ENCODE measurements around the gene ABCA7. TPM values are rescaled to one million over a fixed set of nuclear protein-coding genes. Genes with fewer than 3 reads are reported as not detected.

ABCA7 gene
- total RNA-seq, 1 donor from 2014 or later: 16.7 TPM

DNA sequence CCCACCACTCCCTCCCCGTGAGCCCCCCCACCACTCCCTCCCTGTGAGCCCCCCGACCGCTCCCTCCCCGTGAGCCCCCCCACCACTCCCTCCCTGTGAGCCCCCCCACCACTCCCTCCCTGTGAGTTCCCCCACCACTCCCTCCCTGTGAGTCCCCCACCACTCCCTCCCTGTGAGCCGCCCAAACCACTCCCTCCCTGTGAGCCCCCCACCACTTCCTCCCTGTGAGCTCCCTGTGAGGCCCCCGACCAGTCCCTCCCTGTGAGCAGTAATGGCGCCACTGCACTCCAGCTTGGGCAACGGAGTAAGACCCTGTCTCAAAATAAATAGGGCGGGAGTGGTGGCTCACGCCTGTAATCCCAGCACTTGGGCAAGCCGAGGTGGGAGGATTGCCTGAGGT, 9.9 kb downstream of the ABCA7 start:
- Mint-ChIP-seq H3K27ac (ENCODE audit: unreplicated experiment) (no peak overlapping the region), H3K4me1 (ENCODE audit: unreplicated experiment) (no peaks in the 10 kb centered on the region), H3K27me3 (ENCODE audit: unreplicated experiment) (no peaks in the 10 kb centered on the region), H3K4me3 (ENCODE audit: unreplicated experiment) (no peak overlapping the region), H3K9me3 (ENCODE audit: unreplicated experiment) (no peaks in the 10 kb centered on the region), H3K36me3 (ENCODE audit: unreplicated experiment) (no peaks in the 10 kb centered on the region)
- TF ChIP-seq, protein P1, sequence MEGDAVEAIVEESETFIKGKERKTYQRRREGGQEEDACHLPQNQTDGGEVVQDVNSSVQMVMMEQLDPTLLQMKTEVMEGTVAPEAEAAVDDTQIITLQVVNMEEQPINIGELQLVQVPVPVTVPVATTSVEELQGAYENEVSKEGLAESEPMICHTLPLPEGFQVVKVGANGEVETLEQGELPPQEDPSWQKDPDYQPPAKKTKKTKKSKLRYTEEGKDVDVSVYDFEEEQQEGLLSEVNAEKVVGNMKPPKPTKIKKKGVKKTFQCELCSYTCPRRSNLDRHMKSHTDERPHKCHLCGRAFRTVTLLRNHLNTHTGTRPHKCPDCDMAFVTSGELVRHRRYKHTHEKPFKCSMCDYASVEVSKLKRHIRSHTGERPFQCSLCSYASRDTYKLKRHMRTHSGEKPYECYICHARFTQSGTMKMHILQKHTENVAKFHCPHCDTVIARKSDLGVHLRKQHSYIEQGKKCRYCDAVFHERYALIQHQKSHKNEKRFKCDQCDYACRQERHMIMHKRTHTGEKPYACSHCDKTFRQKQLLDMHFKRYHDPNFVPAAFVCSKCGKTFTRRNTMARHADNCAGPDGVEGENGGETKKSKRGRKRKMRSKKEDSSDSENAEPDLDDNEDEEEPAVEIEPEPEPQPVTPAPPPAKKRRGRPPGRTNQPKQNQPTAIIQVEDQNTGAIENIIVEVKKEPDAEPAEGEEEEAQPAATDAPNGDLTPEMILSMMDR (IDR thresholded peaks at IDR 0.05): no peak
- no peak for DNase-seq (ENCODE audit: extremely low spot score, unreplicated experiment)

DNA sequence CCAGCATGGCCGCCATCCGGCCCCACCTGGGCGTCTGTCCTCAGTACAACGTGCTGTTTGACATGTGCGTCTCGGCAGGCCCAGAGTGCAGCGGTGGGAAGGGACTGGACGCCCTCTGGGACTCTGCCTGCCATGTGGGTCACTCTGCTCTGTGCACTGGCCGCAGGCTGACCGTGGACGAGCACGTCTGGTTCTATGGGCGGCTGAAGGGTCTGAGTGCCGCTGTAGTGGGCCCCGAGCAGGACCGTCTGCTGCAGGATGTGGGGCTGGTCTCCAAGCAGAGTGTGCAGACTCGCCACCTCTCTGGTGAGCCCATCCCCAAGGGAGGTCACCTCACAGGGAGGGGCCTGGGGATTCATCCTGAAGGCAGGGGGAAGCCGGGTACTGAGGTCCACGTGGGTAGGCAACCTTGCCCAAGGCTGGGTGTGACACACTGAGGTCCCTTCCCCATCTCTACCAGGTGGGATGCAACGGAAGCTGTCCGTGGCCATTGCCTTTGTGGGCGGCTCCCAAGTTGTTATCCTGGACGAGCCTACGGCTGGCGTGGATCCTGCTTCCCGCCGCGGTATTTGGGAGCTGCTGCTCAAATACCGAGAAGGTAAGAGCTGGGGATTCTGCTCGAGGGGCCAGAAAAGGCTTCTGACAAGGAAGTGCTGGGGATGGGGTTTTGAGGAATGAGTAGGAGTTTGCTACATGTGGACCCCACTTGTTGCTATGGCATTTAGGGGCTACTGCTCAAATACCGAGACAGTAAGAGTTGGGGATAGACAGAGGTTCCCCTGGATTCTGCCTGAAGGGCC, 11.3 kb downstream of the ABCA7 start:
- H3K27ac Mint-ChIP-seq (ENCODE audit: unreplicated experiment): no peak overlapping the region
- no peaks in the 10 kb centered on the region for H3K9me3 Mint-ChIP-seq (ENCODE audit: unreplicated experiment)
- H3K4me3 Mint-ChIP-seq (ENCODE audit: unreplicated experiment): no peak overlapping the region
- no peaks in the 10 kb centered on the region for H3K4me1 Mint-ChIP-seq (ENCODE audit: unreplicated experiment)
- H3K27me3 Mint-ChIP-seq (ENCODE audit: unreplicated experiment): no peaks in the 10 kb centered on the region
- TF ChIP-seq, protein P1 (IDR thresholded peaks at IDR 0.05): no peak
- no peak for DNase-seq (ENCODE audit: extremely low spot score, unreplicated experiment)
- no peaks in the 10 kb centered on the region for H3K36me3 Mint-ChIP-seq (ENCODE audit: unreplicated experiment)

DNA sequence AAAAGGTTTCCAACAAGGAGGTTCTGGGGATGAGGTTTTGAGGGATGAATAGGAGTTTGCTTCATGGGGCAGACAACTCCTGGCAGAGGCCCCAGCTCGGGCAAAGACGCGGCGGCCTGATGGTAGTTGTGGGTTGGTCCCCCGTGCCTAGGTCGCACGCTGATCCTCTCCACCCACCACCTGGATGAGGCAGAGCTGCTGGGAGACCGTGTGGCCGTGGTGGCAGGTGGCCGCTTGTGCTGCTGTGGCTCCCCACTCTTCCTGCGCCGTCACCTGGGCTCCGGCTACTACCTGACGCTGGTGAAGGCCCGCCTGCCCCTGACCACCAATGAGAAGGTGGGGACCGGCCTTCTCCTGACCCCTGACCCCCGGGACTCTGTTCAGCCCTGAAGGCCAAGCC, 11.9 kb downstream of the ABCA7 start:
- no peak for DNase-seq (ENCODE audit: extremely low spot score, unreplicated experiment)
- Mint-ChIP-seq H3K4me3 (ENCODE audit: unreplicated experiment) (no peak overlapping the region), H3K27ac (ENCODE audit: unreplicated experiment) (no peak overlapping the region), H3K4me1 (ENCODE audit: unreplicated experiment) (no peaks in the 10 kb centered on the region), H3K9me3 (ENCODE audit: unreplicated experiment) (no peaks in the 10 kb centered on the region), H3K36me3 (ENCODE audit: unreplicated experiment) (no peaks in the 10 kb centered on the region), H3K27me3 (ENCODE audit: unreplicated experiment) (no peaks in the 10 kb centered on the region)
- TF ChIP-seq, protein P1 (IDR thresholded peaks at IDR 0.05): no peak

DNA sequence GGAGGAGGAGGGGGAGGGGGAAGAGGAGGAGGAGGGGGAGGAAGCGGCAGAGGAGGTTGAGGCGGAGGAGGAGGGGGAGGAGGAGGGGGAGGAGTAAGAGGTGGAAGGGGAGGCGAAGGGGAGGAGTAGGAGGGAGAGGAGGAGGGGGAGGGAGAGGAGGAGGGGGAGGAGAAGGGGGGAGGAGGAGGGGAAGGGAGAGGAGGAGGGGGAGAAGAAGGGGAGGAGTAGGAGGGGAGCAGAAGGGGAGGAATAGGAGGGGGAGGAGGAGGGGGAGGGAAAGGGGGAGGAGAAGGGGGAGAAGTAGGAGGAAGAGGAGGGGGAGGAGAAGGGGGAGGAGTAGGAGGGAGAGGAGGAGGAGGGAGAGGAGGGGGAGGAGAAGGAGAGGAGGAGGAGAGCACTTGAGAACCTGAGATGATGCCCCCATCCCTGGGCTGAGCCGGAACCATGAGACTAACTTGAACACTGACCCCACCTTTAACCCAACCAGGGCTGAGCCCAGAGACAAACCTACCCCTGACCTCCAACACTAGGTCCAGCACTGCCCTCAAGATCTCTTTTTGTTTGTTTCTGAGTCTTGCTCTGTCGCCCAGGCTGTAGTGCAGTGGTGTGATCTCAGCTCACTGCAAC, 12.6 kb downstream of the ABCA7 start:
- H3K36me3 Mint-ChIP-seq (ENCODE audit: unreplicated experiment): no peaks in the 10 kb centered on the region
- DNase-seq (ENCODE audit: extremely low spot score, unreplicated experiment): no peak
- TF ChIP-seq, protein P1 (IDR thresholded peaks at IDR 0.05): no peak
- H3K27ac Mint-ChIP-seq (ENCODE audit: unreplicated experiment): no peak overlapping the region
- H3K4me3 Mint-ChIP-seq (ENCODE audit: unreplicated experiment): no peak overlapping the region
- H3K27me3 Mint-ChIP-seq (ENCODE audit: unreplicated experiment): no peaks in the 10 kb centered on the region
- H3K9me3 Mint-ChIP-seq (ENCODE audit: unreplicated experiment): no peaks in the 10 kb centered on the region
- no peaks in the 10 kb centered on the region for H3K4me1 Mint-ChIP-seq (ENCODE audit: unreplicated experiment)
